ENCODE measurements around the gene ZNF302.
"Not testable (repeated sequence)": the region's sequence is repeated elsewhere in the genome, so short reads cannot be mapped to it uniquely, and the experiment has no call there.

ZNF302 gene

DNA sequence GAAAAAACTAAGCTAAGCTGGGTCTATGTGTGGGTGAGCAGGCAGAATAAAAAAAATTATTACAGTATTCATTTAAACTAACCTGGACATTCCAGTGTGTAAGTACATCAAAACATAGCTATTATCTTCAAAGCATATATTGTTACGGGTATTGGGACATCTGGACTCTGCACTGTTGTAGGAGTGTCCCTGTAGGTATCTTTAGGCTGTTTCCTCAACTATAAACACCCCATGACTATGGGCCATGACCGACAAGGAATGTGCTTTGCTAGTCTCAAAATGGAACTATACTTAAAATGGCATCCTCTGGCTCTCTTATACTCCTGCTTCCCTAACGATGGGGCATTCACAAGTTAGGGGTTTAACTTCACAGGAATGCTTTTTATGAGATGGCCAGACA, 3.9 kb upstream of the ZNF302 start:
- no peak for DNase-seq (ENCODE audit: low spot score)

DNA sequence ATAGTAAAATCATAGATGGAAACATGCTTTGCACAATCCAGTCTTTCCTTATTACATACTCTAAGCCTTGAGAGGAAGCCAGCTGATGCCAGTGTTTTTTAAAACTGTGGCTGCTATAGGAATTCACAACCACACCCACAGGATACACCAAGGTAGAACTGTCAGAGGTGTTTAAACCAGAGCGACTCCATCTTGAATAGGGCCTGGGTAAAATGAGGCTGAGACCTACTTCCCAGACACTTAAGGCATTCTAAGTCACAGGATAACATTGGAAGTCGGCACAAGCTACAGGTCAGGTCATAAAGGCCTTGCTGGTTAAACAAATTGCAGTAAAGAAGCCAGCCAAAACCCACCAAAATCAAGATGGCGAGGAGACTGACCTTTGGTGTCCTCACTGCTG, 2.2 kb upstream of the ZNF302 start:
- no peak for DNase-seq (ENCODE audit: low spot score)

DNA sequence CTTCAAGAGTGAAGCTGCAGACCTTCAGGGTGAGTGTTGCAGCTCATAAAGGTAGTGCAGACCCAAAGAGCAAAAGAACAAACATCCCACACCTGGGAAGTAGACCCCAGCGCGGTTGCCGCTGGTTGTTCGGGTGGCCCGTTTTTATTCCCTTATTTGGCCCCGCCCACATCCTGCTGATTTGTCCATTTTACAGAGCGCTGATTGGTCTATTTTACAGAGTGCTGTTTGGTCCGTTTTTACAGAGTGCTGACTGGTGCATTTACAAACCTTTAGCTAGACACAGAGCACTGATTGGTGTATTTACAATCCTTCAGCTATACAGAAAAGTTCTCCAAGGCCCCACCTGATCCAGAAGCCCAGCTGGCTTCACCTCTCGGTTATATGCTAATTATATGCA, 1.6 kb upstream of the ZNF302 start:
- DNase-seq (ENCODE audit: low spot score), result no peak

GRCh38 chr19:34676697-34677385, 637 bp upstream of the ZNF302 start, which contains the start of gene SCGB2B2:
Gene SCGB2B2, minus strand, starts transcription at chr19:34677159. Its CDS starts 82,596 bp downstream, at chr19:34594563.
- no peak for DNase-seq (ENCODE audit: low spot score)

DNA sequence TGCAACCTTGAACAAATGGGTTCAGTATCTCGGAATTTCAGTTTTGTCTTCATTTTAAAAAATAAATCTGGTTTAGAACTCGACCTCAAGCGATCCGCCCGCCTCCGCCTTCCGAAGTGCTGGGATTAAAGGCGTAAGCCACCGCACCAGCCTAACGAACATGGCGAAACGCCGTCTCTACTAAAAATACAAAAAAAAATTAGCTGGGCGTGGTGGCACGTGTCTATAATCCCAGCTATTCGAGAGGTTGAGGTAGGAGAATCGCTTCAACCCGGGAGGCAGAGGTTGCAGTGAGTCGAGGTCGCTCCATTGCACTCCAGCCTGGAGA, 571 bp downstream of the ZNF302 start:
- DNase-seq (ENCODE audit: low spot score), result no peak

DNA sequence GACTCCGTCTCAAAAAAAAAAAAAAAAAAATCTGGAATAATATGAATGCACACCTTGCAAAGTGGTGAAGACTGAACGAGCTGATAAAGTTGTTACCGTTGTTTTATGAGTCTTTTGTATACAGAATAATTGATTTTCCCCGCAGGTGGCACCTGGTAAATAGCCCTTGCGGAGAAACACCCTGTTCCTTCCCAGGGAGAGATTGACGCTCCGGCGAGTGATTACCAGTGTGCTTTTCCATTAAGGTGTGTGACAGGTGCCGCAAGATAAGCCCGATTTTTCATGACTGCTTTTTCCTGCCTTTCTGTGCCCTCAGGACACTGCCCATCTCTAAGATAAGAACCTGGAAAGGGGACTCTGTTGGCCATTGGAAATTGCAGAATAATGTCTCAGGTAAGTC, 943 bp downstream of the ZNF302 start:
- DNase-seq (ENCODE audit: low spot score), result no peak

GRCh38 chr19:34681478-34681877, 4.0 kb downstream of the ZNF302 start:
- no peak for DNase-seq (ENCODE audit: low spot score)

DNA sequence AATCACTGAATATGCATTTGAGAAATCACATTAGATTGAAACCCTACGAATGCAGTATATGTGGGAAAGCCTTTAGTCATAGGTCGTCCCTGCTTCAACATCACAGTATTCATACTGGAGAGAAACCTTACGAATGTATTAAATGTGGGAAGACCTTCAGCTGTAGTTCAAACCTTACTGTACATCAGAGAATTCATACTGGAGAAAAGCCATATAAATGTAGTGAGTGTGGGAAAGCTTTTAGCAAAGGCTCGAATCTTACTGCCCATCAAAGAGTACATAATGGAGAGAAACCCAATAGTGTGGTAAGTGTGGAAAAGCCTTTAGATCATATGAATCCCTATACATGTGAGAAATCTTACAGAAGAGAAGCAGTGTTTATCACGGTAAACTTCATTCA, 7.8 kb downstream of the ZNF302 start:
- DNase-seq (ENCODE audit: low spot score), result not testable (repeated sequence)

GRCh38 chr19:34686455-34686854, 9.0 kb downstream of the ZNF302 start:
- no peak for DNase-seq (ENCODE audit: low spot score)

DNA sequence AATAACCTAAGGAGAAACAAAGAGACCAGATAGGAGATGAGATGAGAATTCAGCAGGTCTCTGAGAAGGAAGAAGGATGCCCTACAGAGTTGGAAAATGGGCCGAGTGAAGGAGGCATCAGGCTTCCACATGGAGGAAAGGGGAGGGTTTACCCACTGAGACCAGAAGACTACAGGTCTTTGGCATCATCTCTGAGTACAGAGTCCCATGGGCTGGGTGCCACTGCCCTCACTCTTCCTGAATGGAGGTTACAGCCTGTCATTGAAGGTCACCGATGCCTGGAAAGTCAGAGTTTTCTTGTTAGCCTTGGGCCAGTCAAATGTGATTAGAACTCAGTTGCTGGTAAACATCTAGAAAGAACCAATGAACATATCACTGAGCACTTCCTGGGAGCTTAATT, 9.9 kb downstream of the ZNF302 start:
- no peak for DNase-seq (ENCODE audit: low spot score)

- DNase-seq (ENCODE audit: low spot score), result no peak
Observed at GRCh38 chr19:34688592-34688991, 11.1 kb downstream of the ZNF302 start.

- DNase-seq (ENCODE audit: low spot score), result no peak
Observed at GRCh38 chr19:34690372-34690771, 12.9 kb downstream of the ZNF302 start.

DNA sequence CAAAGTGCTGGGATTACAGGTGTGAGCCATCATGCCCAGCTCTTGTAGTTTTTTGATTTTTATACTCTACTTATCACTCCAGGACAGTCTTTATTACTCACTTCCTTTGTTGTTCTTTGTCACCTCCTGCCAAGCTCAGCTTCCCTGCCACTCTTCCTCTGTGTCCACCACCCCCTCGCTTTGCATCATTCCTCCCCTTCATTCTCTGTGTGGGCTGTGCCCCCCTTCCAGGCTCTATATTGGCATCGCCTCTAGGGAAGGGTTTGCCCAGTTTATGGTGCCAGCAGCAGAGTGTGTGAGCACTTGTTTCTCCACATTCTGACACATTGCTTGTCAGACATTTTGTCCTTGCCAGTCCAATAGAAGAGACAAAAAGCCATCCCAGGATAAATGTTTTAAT, 15.1 kb downstream of the ZNF302 start:
- DNase-seq (ENCODE audit: low spot score), result peak; percentile 29

- no peak for DNase-seq (ENCODE audit: low spot score)
Observed at GRCh38 chr19:34707661-34708060, 30.2 kb downstream of the ZNF302 start.

- DNase-seq (ENCODE audit: low spot score), result no peak
Observed at GRCh38 chr19:34711890-34712289, 34.4 kb downstream of the ZNF302 start.

GRCh38 chr19:34712395-34713261, 35.1 kb downstream of the ZNF302 start:
- DNase-seq (ENCODE audit: low spot score), result peak; percentile 63

DNA sequence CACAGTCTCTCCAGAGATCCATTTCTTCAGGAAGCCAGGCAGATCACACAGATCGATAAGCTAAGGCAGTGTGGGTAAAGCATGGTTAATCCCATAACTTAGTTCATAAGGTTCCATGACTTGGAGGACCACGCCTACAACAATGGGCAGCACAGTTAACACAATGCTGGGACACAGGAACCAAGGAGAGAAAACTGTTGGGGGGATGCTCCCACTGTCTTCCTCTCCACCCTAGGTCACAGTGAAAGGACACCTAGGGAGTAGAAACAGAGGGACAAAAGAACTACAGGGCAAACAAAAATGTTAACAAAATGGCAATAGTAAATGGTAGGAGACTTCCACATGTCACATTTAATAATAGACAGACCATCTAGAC, 35.8 kb downstream of the ZNF302 start:
- DNase-seq (ENCODE audit: low spot score), result no peak

DNA sequence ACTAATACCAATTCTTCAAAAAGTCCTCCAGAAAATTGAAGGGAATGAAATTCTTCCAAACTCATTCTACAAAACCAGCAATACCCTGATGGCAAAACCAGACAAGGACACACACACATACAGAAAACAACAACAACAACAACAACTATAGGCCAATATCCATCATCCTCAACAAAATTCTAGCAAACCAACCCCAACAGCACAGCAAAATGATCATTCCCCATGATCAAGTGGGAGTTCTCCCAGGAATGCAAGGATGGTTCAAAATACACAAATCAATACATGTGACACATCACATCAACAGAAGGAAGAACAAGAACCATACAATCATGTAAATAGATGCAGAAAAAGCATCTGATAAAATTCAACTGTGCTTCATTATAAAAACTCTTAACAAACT, 37.9 kb downstream of the ZNF302 start:
- no peak for DNase-seq (ENCODE audit: low spot score)

- DNase-seq (ENCODE audit: low spot score), result no peak
Observed at GRCh38 chr19:34722353-34722752, 44.9 kb downstream of the ZNF302 start.

DNA sequence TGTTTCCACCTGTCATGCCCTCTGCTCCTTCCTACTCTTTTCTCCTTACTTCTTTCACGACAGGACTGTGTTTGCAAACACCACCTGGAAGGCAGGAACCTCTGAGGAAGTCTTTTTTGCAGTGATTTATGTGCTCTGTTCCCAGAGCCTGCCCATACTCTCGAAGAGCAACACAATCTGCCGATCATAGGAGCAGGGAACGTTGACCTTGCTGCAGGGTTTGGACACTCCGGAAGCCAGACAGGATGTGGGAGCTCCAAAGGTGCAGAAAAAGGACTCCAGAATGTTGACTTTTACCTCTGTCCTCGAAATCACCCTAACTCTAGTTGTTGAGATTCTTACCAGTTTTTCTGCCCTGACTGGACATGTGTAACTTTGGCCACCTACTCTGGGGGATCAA, 47.9 kb downstream of the ZNF302 start:
- no peak for DNase-seq (ENCODE audit: low spot score)

GRCh38 chr19:34731019-34731829, 53.7 kb downstream of the ZNF302 start:
- DNase-seq (ENCODE audit: low spot score), result no peak

GRCh38 chr19:34731964-34732363, 54.5 kb downstream of the ZNF302 start:
- DNase-seq (ENCODE audit: low spot score), result no peak

All from kidney capillary endothelial cell (primary cell).